H1 (cell line): ENCODE data around the gene PSMC4.

ENCODE experiments used
- ASH2L ChIP-seq: fragments of 200-600, 300-600 bp; sonication (generic); IDR thresholded peaks from one replicate; pipeline ENCODE4 v1.7.1; 2017; ENCODE audit warnings: low read length
- BACH1 ChIP-seq: IDR thresholded peaks from 2 replicates; pipeline ENCODE4 v1.6.1; 2012; ENCODE audit warnings: low read length, improper control_type of control experiment
- CEBPB ChIP-seq: IDR thresholded peaks from 2 replicates; pipeline ENCODE4 v1.6.1; 2012; ENCODE audit warnings: low read depth, low read length
- CHD2 ChIP-seq: IDR thresholded peaks from 2 replicates; pipeline ENCODE4 v1.6.1; 2012; ENCODE audit warnings: low read length, improper control_type of control experiment
- EP300 ChIP-seq, 2 experiments: IDR thresholded peaks; 1 replicate in 1 of 2; 2 replicates in 1 of 2; pipeline ENCODE4 v1.6.1; 2011 to 2012; ENCODE audit warnings: low read depth in 2 of 2, low read length in 2 of 2, mild to moderate bottlenecking in 2 of 2, borderline replicate concordance in 1 of 2, inconsistent platforms in 1 of 2, moderate library complexity in 1 of 2
- EZH2 ChIP-seq: fragments of 200-600 bp; sonication (generic); IDR thresholded peaks from 2 replicates; pipeline ENCODE4 v1.7.1; 2012; ENCODE audit warnings: low read depth, mild to moderate bottlenecking, moderate library complexity, low read length, inconsistent platforms; ENCODE audit not compliant: severe bottlenecking
- HDAC6 ChIP-seq: IDR thresholded peaks from one replicate; pipeline ENCODE4 v1.7.1; 2012; ENCODE audit warnings: low read depth, mild to moderate bottlenecking, inconsistent platforms, low read length, moderate library complexity
- KDM4A ChIP-seq: IDR thresholded peaks from one replicate; pipeline ENCODE4 v1.7.1; 2012; ENCODE audit warnings: low read depth, mild to moderate bottlenecking, moderate library complexity, low read length, inconsistent platforms; ENCODE audit not compliant: severe bottlenecking
- POLR2AphosphoS5 ChIP-seq: IDR thresholded peaks from 2 replicates; pipeline ENCODE4 v1.6.1; 2011; ENCODE audit warnings: low read depth, low read length
- RFX5 ChIP-seq: IDR thresholded peaks from 2 replicates; pipeline ENCODE4 v1.6.1; 2011; ENCODE audit warnings: low read depth, low read length, improper control_type of control experiment, borderline replicate concordance
- SIN3A ChIP-seq, 2 experiments: IDR thresholded peaks in 1 of 2; conservative IDR thresholded peaks in 1 of 2; 2 replicates each; pipeline ENCODE4 v1.6.1; 2011 to 2012; ENCODE audit warnings: low read length in 2 of 2, improper control_type of control experiment in 1 of 2, low read depth in 1 of 2, mild to moderate bottlenecking in 1 of 2
- TAF1 ChIP-seq: IDR thresholded peaks from 2 replicates; pipeline ENCODE4 v1.6.1; 2011; ENCODE audit warnings: mild to moderate bottlenecking, low read depth, low read length
- TBP ChIP-seq: IDR thresholded peaks from 2 replicates; pipeline ENCODE4 v1.6.1; 2011; ENCODE audit warnings: low read depth, low read length, improper control_type of control experiment
- TF ChIP-seq, protein P1 (sequence below), 3 experiments: IDR thresholded peaks; 1 replicate in 2 of 3; 2 replicates in 1 of 3; pipeline versions ENCODE4 v1.5.1 to v1.6.1; 2011; ENCODE audit warnings: low read length in 3 of 3, mild to moderate bottlenecking in 3 of 3, inconsistent platforms in 2 of 3, low read depth in 1 of 3, moderate library complexity in 1 of 3; ENCODE audit not compliant: insufficient read depth in 1 of 3; ENCODE audit errors: control extremely low read depth in 1 of 3

DNA sequence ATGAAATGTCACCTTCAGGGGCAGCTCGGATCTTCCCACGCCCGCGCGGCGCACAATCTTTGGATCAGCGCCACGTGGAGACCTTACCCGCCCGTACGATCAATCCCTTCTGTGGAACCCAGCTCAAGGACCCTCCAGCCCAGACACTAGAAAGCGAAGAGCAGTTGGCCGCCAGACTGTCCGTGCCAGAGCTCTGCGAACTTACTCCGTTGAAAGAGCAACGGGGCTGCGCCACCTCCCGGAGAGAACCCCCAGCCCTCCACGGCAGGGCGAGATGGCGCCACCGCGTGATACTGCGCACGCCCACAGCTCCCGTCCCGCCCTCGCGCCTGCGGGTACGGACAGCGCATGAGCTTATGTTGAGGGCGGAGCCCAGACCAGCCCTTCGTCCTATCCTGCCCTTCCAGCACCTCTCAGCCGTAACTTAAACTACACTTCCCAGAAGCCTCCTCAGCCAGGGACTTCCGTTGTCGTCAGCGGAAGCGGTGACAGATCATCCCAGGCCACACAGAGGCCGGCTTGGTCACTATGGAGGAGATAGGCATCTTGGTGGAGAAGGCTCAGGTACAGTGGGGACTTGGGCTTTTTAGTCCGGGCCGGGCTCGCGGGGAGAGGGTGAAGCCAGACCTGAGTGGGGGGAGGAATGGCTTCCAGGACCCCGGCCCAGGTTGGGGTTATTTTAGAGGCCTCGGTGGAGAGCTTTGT lies at the start of gene PSMC4:
- TF ChIP-seq EZH2 = no peak
- peak; percentile 27 to 88; a peak in 1 of 4 replicates for TF ChIP-seq SIN3A (conservative IDR thresholded peaks at IDR 0.05 in 1 of 2, IDR thresholded peaks at IDR 0.05 in 1 of 2; ENCODE audit: low read depth in 1 of 2, low read length in 2 of 2)
- TF ChIP-seq, protein P1, sequence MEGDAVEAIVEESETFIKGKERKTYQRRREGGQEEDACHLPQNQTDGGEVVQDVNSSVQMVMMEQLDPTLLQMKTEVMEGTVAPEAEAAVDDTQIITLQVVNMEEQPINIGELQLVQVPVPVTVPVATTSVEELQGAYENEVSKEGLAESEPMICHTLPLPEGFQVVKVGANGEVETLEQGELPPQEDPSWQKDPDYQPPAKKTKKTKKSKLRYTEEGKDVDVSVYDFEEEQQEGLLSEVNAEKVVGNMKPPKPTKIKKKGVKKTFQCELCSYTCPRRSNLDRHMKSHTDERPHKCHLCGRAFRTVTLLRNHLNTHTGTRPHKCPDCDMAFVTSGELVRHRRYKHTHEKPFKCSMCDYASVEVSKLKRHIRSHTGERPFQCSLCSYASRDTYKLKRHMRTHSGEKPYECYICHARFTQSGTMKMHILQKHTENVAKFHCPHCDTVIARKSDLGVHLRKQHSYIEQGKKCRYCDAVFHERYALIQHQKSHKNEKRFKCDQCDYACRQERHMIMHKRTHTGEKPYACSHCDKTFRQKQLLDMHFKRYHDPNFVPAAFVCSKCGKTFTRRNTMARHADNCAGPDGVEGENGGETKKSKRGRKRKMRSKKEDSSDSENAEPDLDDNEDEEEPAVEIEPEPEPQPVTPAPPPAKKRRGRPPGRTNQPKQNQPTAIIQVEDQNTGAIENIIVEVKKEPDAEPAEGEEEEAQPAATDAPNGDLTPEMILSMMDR (IDR thresholded peaks at IDR 0.05; ENCODE audit: control extremely low read depth in 1 of 3, insufficient read depth in 1 of 3, low read depth in 1 of 3, low read length in 3 of 3) = peak; percentile 62 to 79 (median 77)
- TF ChIP-seq HDAC6 = no peak
- peak in 1 of 2 experiments; percentile 60; a peak in 1 of 3 replicates for TF ChIP-seq EP300 (IDR thresholded peaks at IDR 0.05; ENCODE audit: borderline replicate concordance in 1 of 2, low read depth in 2 of 2, low read length in 2 of 2)
- TF ChIP-seq ASH2L = peak; percentile 80
- TF ChIP-seq POLR2AphosphoS5 = peak; percentile 82
- peak; percentile 80; the same call in 1 of the 2 replicates for TF ChIP-seq BACH1
- no peak for TF ChIP-seq CEBPB
- peak; percentile 54 for TF ChIP-seq KDM4A
- peak; percentile 70 for TF ChIP-seq TAF1
- TF ChIP-seq RFX5 = no peak
- TF ChIP-seq TBP = peak; percentile 66
- TF ChIP-seq CHD2 = no peak
